ENCODE results near the gene OR1L6.

OR1L6 gene

GRCh38 chr9:122742003-122742402 is at the start of gene OR1L6:
Gene OR1L6 (plus strand): TSS chr9:122742303. CDS start chr9:122749848, 7,545 bp downstream.
- no peak for DNase-seq (ENCODE audit: insufficient read length, low spot score)
- FAIRE-seq = no peak
- TF ChIP-seq CTCF (IDR thresholded peaks at IDR 0.05; ENCODE audit: insufficient read depth, missing control alignments) = no peak

- FAIRE-seq = no peak
- DNase-seq (ENCODE audit: insufficient read length, low spot score) = no peak
- TF ChIP-seq CTCF (IDR thresholded peaks at IDR 0.05; ENCODE audit: insufficient read depth, missing control alignments) = no peak
Observed at GRCh38 chr9:122695696-122696095, 46.4 kb upstream of the OR1L6 start.

- no peak for DNase-seq (ENCODE audit: insufficient read length, low spot score)
- no peak for FAIRE-seq
- no peak for TF ChIP-seq CTCF (IDR thresholded peaks at IDR 0.05; ENCODE audit: insufficient read depth, missing control alignments)
Observed at GRCh38 chr9:122718038-122718437, 24.1 kb upstream of the OR1L6 start.

- FAIRE-seq (no peak), DNase-seq (ENCODE audit: insufficient read length, low spot score) (no peak)
- no peak for TF ChIP-seq CTCF (IDR thresholded peaks at IDR 0.05; ENCODE audit: insufficient read depth, missing control alignments)
Observed at GRCh38 chr9:122719218-122719617, 22.9 kb upstream of the OR1L6 start.

GRCh38 chr9:122723690-122724089 is 18.4 kb upstream of the OR1L6 start, which contains the start of gene OR1L4:
Gene OR1L4 (plus strand): TSS chr9:122723990. CDS start chr9:122723990, 0 bp downstream.
- FAIRE-seq (no peak), DNase-seq (ENCODE audit: insufficient read length, low spot score) (no peak)
- TF ChIP-seq CTCF (IDR thresholded peaks at IDR 0.05; ENCODE audit: insufficient read depth, missing control alignments) = no peak

GRCh38 chr9:122754825-122755224 is 12.7 kb downstream of the OR1L6 start:
- no peak for DNase-seq (ENCODE audit: insufficient read length, low spot score)
- no peak for TF ChIP-seq CTCF (IDR thresholded peaks at IDR 0.05; ENCODE audit: insufficient read depth, missing control alignments)
- no peak for FAIRE-seq

GRCh38 chr9:122767817-122768216 is 25.7 kb downstream of the OR1L6 start:
- FAIRE-seq (no peak), DNase-seq (ENCODE audit: insufficient read length, low spot score) (no peak)
- no peak for TF ChIP-seq CTCF (IDR thresholded peaks at IDR 0.05; ENCODE audit: insufficient read depth, missing control alignments)

All from D721Med (cell line).